GM19372 (cell line): Measurements from ENCODE around the gene STK35.

Experiments
- ATAC-seq: cut with Tn5 transposase; IDR thresholded peaks from one replicate; pipeline ENCODE4 v1.9.1; 2021; ENCODE audit warnings: mild to moderate bottlenecking, low read depth, moderate library complexity; ENCODE audit not compliant: unreplicated experiment

The STK35 gene

GRCh38 chr20:2103461-2104153 lies 2.0 kb downstream of the STK35 start:
- no peak for ATAC-seq

- ATAC-seq = no peak
Observed at GRCh38 chr20:2104236-2104635, 2.6 kb downstream of the STK35 start.

GRCh38 chr20:2108498-2108897 lies 6.9 kb downstream of the STK35 start:
- ATAC-seq = no peak

GRCh38 chr20:2108987-2109386 lies 7.4 kb downstream of the STK35 start:
- ATAC-seq = no peak

- no peak for ATAC-seq
Observed at GRCh38 chr20:2109425-2110210, 8.0 kb downstream of the STK35 start.

GRCh38 chr20:2112910-2113309 lies 11.3 kb downstream of the STK35 start:
- no peak for ATAC-seq

GRCh38 chr20:2114127-2114959 lies 12.7 kb downstream of the STK35 start:
- ATAC-seq = no peak

- ATAC-seq = no peak
Observed at GRCh38 chr20:2114990-2115681, 13.5 kb downstream of the STK35 start.

- no peak for ATAC-seq
Observed at GRCh38 chr20:2116170-2116940, 14.7 kb downstream of the STK35 start.

- ATAC-seq = no peak
Observed at GRCh38 chr20:2118783-2119182, 17.2 kb downstream of the STK35 start.

- no peak for ATAC-seq
Observed at GRCh38 chr20:2122936-2123335, 21.3 kb downstream of the STK35 start.

GRCh38 chr20:2123720-2124119 lies 22.1 kb downstream of the STK35 start:
- no peak for ATAC-seq

GRCh38 chr20:2124564-2125213 lies 23.1 kb downstream of the STK35 start:
- no peak for ATAC-seq

GRCh38 chr20:2125474-2126112 lies 24.0 kb downstream of the STK35 start:
- ATAC-seq = no peak

GRCh38 chr20:2127238-2127637 lies 25.6 kb downstream of the STK35 start:
- ATAC-seq = no peak

- ATAC-seq = no peak
Observed at GRCh38 chr20:2128542-2128941, 26.9 kb downstream of the STK35 start.

GRCh38 chr20:2130062-2130591 lies 28.5 kb downstream of the STK35 start:
- ATAC-seq = no peak

- no peak for ATAC-seq
Observed at GRCh38 chr20:2130683-2131082, 29.1 kb downstream of the STK35 start.

- no peak for ATAC-seq
Observed at GRCh38 chr20:2131366-2131765, 29.7 kb downstream of the STK35 start.
